Measurements from ENCODE around the gene VENTX.

DNA sequence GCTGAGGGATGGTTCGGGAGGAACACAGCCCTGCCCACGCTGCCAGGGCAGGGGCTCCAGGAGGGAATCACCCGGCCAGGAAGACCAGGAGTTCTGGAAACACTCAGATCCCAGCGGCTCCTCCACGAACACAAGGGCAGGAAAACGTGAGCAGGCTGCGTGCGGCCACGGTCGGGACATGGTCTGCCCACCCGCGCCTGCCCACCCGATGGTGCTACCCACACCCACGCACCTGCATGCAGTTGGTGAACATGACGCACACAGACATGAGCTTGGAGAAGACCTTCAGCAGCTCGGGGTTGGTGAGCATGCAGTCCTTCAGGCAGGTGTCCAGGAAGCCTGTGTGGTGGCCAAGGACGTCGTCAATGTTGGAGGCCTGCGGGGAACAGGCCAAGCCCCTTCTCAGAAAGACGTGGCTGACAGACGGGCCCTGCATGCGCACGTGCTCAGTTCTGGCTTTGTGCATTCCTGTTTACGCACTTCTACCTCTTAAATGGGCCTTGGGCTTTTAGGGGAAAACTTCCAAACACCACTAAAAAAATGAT, 45.3 kb downstream of the VENTX start:
- TF ChIP-seq CTCF (conservative IDR thresholded peaks at IDR 0.05) = no peak
- no peak for TF ChIP-seq ZFX (IDR thresholded peaks at IDR 0.05)

All from C4-2B (cell line).